Endothelial cell of umbilical vein (primary cell): ENCODE data around the gene ATXN7L1.

ENCODE experiments used
- CTCF ChIP-seq, 2 donors: IDR thresholded peaks; 1 replicate in 1 of 2; 2 replicates in 1 of 2; pipeline ENCODE4 v1.5.1; 2011; ENCODE audit warnings: low read length in 2 of 2, mild to moderate bottlenecking in 2 of 2, moderate library complexity in 2 of 2, control low read depth in 1 of 2, inconsistent platforms in 1 of 2, low read depth in 1 of 2; ENCODE audit not compliant: insufficient read depth in 1 of 2; ENCODE audit errors: extremely low read depth in 1 of 2
- EZH2 ChIP-seq: IDR thresholded peaks from 2 replicates; pipeline ENCODE4 v1.6.1; 2012; ENCODE audit warnings: borderline replicate concordance, low read depth, mild to moderate bottlenecking, moderate library complexity, low read length, inconsistent platforms; ENCODE audit not compliant: severe bottlenecking
- POLR2A ChIP-seq: IDR thresholded peaks from 2 replicates; pipeline ENCODE4 v1.6.1; 2012; ENCODE audit warnings: low read depth, mild to moderate bottlenecking, control low read depth, low read length
- POLR2AphosphoS5 ChIP-seq: IDR thresholded peaks from 2 replicates; pipeline ENCODE4 v1.6.1; 2012; ENCODE audit warnings: low read depth, mild to moderate bottlenecking, control low read depth, low read length, moderate library complexity; ENCODE audit not compliant: insufficient read depth

DNA sequence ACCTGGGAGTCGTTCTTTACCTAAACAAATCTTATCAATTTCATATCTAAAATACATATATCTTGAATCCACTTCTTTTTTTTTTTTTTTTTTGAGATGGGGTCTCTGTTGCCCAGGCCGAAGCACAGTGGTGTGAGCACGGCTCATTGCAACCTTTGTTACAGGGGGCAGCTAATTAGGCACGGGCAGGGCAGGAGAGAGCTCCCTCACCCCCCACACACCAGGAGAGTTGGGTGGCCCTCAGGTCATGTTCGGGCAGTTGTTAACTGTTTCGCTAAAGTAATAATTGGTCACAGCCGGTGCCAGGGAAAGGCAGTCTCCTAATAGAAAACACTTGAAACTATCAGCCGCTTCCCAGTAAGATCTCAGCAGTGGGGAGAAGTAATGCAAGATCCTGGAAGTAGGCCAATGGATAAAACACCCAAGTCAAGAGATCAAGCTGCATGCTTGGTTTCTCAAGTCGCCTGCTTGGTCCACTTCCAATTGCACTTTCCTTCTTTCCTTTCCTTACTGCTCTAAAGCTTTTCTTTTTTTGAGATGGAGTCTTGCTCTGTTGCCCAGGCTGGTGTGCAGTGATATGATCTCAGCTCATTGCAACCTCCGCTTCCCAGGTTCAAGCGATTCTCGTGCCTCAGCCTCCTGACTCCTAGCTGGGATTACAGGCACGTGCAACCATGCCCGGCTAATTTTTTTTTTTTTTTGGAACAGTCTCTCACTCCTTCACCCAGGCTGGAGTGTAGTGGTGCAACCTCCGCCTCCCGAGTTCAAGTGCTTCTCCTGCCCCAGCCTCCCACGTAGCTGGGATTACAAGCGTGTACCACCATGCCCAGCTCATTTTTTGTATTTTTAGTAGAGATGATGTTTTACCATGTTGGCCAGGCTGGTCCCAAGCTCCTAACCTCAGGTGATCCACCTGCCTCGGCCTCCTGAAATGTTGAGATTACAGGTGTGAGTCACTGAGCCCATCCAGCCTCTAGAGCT, 273.8 kb downstream of the ATXN7L1 start:
- TF ChIP-seq POLR2A (no peak), CTCF (IDR thresholded peaks at IDR 0.05; ENCODE audit: extremely low read depth in 1 of 2, insufficient read depth in 1 of 2, low read depth in 1 of 2, low read length in 2 of 2) (no peak), POLR2AphosphoS5 (no peak), EZH2 (no peak)
